Stimulated activated CD8-positive, alpha-beta memory T cell treated with anti-CD3 and anti-CD28 coated beads, Interleukin-12 subunit alpha, Interleukin-12 subunit beta, amount 100 ng/mL, for 4 hours (primary cell): ENCODE results near the gene INSIG1.

Source experiments
- DNase-seq: peaks from one replicate; pipeline ENCODE4 v3.0.0-alpha.2; 2020; ENCODE audit warnings: low read depth

INSIG1 gene

DNA sequence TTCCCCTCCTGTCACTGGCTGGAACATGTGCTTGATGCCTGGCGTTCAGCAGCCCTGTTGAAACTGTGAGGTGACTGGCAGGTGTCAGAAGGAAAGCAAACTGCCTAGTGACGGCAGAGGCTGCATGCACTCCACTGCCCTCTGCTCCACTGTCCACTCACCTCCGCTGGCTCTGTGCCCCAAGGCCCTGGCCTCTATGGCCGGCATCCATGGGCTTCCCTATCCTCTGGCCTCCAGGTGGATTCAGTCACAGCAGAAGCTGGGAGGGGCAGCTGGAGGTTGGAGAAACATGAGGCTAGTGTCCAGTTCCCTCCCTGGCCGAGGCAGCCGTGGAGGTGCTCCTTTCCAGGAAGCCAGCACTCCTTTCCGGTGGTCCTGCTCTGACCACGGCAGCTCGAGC is 31.2 kb upstream of the INSIG1 start:
- no peak for DNase-seq

DNA sequence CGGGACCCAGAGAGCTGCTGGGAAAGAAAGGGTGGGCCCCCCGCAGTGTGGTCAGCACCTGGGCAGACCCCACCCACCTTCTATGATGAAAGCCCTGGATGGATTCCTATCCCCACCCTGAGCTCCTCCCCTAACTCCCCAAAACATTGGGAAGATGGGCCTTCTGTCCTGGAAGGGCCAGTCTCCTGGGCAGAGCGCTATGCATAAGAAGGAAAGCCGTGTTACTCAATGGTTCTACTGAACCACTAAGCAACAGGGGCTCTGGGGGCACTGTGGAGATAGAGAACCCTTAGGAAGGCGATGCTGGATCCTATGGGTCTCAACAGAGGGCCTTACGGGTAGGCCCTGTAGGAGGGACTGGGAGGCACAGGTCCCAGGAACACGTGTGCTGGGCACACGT is 30.7 kb upstream of the INSIG1 start:
- DNase-seq: no peak

DNA sequence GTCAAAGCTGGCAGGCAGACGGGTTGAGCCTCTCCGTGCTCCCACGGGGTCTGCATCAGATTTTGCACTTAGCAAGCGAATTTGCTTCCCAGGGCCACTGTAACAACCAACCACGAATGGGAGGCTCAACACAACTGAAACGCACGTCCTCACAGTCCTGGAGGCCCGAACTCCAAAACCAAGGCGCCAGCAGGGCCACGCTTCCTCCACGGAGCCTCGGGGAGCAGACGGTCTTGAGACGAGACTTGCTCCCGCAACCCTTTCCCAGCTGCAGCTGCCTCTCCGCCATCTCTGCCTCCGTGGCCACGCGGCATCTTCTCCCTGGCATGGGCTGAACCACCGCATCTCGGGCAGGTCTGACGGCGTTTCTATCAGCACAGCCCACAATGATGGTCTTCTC is 30.2 kb upstream of the INSIG1 start:
- no peak for DNase-seq

DNA sequence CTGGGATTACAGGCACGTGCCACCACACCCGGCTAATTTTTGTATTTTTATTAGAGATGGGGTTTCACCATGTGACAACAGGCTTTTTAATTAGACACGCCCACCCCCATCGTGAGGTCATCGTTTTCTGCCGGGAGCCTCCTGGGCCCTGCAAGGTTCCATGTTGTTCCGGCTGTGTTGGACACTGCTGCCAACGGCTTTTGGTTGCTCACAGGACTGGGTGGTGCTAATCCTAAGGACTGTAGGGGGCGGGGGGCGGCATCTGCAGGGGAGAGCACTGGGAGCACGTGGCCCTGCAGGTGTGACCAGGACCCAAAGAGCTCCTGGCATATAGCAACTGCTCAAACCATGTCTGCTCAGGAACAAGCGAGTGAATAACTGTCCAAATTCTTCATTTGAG is 29.5 kb upstream of the INSIG1 start:
- DNase-seq: no peak

GRCh38 chr7:155268921-155269650 is 28.6 kb upstream of the INSIG1 start:
- DNase-seq: no peak

DNA sequence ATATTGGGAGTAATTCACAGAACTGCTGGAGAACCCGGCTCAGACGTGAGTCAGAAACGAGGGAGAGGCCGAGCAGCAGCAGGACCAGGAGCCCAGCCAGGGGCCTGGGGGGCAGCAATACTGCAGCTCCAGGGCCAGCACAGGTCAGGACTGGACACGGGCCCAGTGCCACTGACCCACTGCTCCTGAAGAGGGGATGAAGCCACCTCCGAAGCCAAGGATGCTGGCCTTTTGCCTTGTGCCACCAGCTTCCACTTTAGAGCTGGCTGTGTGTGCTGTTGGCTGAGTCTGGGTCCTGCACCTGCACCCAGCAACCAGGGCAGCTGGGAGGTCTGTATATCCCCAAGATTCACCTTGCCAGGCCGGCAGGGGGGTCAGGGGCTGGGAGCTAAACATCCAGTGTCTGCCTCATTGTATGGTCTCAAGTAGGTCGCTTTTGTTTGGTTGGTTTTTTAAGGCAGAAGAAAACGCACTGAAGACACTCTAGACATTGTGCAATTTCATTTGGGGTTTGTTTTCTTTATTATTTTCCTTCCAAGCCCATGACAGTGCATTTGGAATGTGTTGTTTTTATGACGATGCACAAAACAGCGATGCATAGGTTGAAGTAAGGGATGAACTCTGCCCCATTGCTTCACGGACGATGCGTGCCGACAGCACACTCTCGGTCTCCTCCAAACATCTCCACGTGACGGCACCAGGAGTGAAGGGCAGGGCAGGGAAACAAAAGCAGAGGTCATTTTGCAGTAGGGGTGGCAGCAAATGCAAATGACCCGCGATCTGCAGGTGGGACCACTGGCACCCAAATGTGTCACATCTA is 27.7 kb upstream of the INSIG1 start:
- no peak for DNase-seq

- no peak for DNase-seq
These were observed 26.8 kb upstream of the INSIG1 start for GRCh38 chr7:155270861-155271260.

DNA sequence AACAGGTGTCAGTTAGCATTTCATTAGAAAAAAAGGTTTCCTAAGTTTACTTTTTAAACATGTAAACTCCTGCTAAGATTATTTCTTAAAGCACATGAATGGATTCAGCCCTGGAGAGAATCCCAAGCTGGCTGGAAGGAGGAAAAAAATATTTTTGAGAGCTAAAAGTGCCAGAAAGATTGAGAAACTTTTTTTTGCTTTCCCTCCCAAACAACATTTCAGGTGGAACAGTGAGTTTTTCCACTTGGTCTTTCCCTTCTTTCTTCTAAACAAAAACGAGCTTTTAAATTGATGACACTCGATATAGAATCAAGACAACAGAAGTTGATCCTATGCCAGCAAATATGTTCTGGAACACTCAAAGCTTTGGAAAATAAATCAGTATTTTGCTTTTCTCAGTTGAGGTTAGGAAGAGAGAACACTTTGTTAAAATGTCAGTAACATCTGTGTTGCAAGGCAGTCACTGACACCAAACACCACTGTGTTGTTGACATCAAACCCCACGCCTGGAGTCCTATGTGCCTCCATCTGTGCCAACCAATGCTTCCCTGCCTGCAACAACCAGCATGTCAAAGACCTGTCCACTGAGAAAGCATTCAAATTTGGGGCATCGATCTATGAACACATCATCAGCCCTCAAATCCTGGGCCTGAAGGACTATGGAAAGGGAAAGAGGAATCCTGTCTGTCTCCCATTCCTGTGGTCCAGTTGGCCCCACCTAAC is 22.9 kb upstream of the INSIG1 start:
- DNase-seq: no peak

DNA sequence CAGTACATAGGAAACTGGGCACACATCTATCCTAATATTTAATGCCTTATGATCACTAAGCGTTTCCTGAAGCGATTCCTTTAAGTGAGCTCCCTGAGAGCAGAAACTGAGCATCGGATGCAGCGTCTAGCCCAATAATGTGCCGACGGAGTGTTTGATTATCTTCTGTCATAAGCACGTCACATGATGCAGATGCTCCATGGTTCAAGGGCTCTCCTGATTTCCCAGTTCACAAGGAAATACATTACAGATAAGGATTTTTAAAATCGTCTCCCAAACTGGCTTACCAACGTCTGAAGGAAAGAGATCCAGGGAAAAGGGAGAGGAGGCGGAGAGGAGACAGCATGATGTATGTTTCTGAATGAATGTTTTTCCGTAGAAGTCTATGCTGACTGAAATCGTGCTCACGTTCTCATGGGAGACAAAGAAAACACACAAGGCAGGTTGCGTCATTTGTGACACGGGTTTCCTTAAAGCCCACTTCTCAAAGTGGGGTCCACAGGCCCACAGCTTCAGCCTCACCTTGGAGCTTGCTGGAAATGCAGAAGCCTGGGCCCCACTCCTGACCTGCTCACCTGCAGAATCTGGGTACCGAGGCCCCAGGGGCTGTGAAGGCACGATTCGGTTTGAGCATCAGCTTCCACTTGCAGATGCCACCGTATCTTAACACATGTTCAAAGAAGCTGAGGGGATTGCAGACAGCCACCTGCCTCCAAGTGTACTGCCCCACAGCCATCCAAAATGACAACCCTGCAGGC is 21.5 kb upstream of the INSIG1 start:
- DNase-seq: no peak

DNA sequence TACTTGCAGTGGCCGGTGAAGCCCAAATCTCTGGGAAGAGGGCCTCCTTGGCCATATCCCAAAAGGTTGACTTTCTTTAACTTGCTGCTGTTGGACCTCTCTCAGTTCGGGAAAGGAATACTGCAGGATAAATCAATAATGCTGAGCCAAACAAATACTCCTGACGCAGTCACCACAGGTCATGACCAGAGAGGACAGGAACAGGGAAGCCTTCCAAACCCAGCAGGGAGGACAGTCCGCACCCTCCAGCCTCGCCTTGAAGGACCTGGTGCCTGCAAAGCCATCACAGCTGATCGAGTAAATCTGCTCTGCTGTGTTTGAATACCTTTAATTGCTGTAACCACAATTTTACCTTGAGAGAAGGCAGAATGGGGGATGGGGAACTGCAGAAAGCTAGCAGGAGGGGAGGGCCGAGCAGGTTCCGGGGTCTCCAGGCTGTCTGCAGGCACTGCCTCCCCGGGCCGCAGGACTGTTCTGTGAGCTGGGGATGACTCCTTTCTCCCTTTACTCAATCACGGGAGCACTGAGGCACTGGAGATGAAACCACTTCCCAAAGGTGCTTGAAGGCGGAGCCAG is 20.8 kb upstream of the INSIG1 start:
- no peak for DNase-seq

DNA sequence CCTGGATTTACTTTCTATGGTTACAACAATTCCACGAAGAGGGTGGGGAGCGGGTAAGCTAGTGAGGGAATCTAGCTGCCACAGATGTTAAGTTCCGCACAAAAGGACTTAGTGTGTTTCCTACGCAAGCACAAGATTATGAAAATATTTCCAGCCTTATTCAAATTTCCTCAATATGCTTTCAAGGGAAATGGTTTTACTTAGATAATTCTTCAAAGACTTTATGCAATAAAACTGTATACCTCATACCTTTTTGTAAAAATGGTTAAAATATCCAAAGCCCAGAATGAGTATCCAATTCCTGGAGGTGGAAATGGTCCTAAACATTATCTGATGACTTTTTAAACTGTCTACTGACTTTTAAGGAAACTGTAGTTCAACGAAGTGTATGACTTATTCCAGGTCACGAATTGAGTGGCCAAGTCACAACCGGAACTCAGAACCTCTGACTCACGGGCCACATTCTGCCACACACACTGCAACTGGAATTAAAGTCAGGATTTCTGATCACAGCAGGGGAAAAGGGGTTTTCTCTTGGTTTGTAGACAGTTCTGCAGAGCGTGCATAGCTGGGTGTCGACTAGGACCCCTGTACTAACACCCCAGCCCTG is 20.2 kb upstream of the INSIG1 start:
- no peak for DNase-seq

DNA sequence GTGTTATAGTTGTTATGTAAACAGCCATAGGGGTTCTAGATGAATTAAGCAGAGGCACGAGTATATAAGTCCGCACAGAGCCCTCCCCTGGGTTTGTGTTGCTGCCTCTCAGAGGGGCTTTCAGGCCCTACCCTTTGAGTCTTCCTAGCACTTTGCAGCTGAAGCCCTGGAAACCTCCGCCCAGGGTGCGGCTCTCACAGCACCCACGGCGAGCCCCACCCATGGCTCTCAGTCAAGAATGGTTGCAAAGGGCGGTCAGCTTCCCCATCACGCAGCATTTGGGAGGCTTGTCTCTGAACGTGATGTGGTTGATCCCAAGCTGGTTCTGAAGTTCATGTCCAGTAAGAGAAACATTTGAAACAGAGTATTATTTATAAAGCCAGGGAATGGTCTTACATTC is 18.8 kb upstream of the INSIG1 start:
- no peak for DNase-seq

DNA sequence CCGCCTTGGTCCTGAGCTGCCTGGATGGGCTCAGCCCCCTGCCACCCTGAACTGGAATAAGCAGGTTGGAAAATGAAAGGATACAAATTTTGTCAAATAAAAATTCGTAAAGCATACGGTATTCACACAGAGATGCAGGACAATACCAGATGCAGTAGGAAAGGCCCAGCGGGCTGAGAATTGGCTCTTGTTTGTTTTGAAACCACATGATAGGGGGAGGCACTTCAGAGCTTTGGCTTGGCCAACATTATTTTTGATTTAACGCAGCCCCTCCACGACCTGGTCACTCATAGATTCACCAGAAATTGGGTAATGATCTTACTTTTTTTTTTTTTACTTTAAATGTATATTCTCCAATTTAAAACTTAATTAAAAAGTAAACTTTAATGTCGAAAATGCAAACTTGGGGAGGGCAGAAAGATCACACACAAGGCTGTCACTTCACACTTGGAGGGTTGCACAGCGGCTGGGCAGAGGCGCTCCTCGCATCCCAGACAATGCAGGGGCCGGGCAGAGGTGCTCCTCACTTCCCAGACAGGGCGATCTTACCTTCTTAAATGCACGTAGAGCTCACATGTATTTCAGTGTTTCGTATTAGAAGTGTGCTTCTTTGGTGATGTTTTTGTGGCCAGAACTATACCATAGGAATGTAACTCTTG is 17.8 kb upstream of the INSIG1 start:
- no peak for DNase-seq

- DNase-seq: no peak
These were observed 17.0 kb upstream of the INSIG1 start for GRCh38 chr7:155280446-155281397.

- DNase-seq: no peak
These were observed 16.2 kb upstream of the INSIG1 start for GRCh38 chr7:155281398-155281969.

DNA sequence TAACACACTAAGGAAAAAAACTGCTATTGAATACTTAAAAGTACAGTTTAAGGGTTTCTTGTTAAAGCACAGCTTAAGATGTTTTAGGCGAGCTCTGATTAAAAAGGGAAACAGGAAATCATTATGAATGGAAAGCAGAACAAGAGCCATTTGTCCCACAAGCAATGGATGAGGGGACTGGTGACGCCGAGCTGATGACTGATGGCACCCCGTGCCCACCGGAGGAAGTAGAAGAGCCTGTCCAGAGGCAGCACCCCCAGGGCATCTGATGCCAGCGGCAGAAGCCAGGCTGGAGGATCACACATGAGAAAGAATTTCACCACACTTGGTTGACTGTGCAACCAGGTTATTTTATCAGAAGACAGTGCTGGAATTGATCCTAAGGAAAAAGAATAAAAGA is 15.0 kb upstream of the INSIG1 start:
- DNase-seq: no peak

DNA sequence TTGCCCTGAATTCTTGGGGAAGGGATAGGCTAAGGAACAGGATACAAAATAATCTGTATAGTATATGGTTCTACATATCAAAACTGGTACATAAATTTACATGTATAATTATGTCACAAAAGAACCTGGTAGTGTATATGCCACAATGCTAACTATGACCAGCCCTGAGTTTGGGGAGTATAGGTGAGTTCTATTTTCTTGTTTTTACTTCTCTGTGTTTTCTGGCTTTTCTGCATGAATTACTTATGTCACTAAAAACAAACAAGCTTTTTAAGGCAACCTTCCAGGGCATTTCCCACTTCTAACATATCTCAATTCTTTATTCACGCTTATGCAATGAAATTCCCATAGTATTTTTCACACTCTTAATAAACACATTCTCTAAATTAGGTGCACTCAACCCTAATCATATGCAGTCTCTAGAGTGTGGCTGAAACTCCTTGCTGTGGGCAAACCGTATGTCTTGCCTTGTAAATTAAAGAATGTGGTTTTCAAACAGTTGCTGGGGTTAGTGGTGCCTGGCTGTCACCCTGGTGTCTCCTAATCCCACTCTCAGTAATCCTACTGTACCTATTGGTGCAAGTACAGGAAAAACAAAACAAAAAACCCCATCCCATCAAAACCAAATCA is 14.0 kb upstream of the INSIG1 start:
- DNase-seq: no peak

DNA sequence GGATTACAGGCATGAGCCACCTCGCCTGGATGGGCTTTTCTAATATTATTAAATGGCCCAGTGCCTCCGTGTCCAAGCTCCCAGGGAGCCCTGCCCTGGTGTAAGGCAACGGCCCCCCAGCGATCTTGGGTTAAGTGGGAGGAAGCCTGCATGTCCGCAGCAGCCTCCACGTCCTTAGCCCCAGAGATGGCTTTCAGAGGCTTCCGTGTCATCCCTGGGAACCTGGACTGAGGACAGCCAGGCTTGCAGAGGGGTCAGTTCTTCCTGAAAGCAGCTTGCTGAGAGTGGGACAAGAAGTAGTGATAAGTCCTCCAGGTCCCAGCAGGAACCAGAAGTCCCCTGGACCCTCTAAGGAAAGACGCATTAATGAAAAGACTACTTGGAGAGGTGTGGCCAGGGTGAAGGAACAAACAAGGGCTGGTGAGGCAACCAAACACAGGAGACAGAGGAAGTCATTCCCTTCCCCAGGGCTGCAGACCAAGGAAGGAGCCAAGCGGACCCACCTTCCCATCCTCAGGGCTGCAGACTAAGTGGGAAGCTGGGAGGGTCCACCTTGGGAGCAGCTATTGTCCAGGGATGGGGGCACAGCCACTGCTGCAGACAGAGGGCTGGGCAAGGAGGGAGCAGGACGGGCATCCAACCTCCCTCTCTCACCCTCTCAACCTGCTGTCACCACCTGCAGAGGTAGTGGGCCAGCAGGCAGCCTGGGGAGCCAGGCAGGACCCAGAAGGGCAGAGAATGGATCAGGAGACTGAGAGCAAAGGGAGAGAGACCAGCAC is 13.0 kb upstream of the INSIG1 start:
- DNase-seq: no peak
